Naive B cell (primary cell): ENCODE measurements around the gene BRME1. TPM values are rescaled to one million over a fixed set of nuclear protein-coding genes. Genes with fewer than 3 reads are reported as not detected.

Source experiments
- ATAC-seq, 2 donors: fragments of 150-1000 bp; cut with Tn5 transposase; 2 replicates each; pipeline ENCODE4 v1.10.0; 2021; ENCODE audit warnings: low read depth in 2 of 2, mild to moderate bottlenecking in 2 of 2, moderate library complexity in 2 of 2
- DNase-seq: peaks from one replicate; pipeline ENCODE4 v3.0.0; 2022
- H3K27ac Mint-ChIP-seq, 6 donors: one replicate each; pipeline ENCODE4 v1.8.0; 2020 to 2022; ENCODE audit warnings: mild to moderate bottlenecking in 6 of 6, mixed read lengths in 6 of 6, moderate library complexity in 5 of 6, inconsistent platforms in 2 of 6
- H3K27me3 Mint-ChIP-seq, 3 donors: one replicate each; pipeline ENCODE4 v1.8.0; 2021 to 2022; ENCODE audit warnings: mixed read lengths in 3 of 3, mild to moderate bottlenecking in 1 of 3
- H3K36me3 Mint-ChIP-seq, 2 donors: one replicate each; pipeline ENCODE4 v1.8.0; 2020 to 2022; ENCODE audit warnings: mixed read lengths in 2 of 2, inconsistent platforms in 1 of 2, mild to moderate bottlenecking in 1 of 2
- H3K4me1 Mint-ChIP-seq, 3 donors: one replicate each; pipeline ENCODE4 v1.8.0; 2020 to 2022; ENCODE audit warnings: mixed read lengths in 3 of 3, inconsistent platforms in 1 of 3, mild to moderate bottlenecking in 1 of 3, moderate library complexity in 1 of 3
- H3K4me3 Mint-ChIP-seq, 8 donors: one replicate each; pipeline ENCODE4 v1.8.0; 2020 to 2022; ENCODE audit warnings: mild to moderate bottlenecking in 8 of 8, mixed read lengths in 8 of 8, moderate library complexity in 8 of 8, inconsistent platforms in 2 of 8
- H3K9me3 Mint-ChIP-seq, 7 donors: one replicate each; pipeline ENCODE4 v1.8.0; 2020 to 2022; ENCODE audit warnings: mixed read lengths in 7 of 7, mild to moderate bottlenecking in 5 of 7, inconsistent platforms in 2 of 7, moderate library complexity in 1 of 7
- polyA plus RNA-seq, 6 donors: library from polyadenylated mRNA; unstranded; fragments of 300-500 nt; fragmentation: Illumina TruSeq; gene quantifications; one replicate each; pipeline ENCODE4 v1.2.3, GENCODE V29; 2021; ENCODE audit warnings: low read depth in 6 of 6

BRME1 gene
- polyA plus RNA-seq: under 1 TPM in 2 of 6 donors, not detected in 4; 0.47 to 0.51 TPM

DNA sequence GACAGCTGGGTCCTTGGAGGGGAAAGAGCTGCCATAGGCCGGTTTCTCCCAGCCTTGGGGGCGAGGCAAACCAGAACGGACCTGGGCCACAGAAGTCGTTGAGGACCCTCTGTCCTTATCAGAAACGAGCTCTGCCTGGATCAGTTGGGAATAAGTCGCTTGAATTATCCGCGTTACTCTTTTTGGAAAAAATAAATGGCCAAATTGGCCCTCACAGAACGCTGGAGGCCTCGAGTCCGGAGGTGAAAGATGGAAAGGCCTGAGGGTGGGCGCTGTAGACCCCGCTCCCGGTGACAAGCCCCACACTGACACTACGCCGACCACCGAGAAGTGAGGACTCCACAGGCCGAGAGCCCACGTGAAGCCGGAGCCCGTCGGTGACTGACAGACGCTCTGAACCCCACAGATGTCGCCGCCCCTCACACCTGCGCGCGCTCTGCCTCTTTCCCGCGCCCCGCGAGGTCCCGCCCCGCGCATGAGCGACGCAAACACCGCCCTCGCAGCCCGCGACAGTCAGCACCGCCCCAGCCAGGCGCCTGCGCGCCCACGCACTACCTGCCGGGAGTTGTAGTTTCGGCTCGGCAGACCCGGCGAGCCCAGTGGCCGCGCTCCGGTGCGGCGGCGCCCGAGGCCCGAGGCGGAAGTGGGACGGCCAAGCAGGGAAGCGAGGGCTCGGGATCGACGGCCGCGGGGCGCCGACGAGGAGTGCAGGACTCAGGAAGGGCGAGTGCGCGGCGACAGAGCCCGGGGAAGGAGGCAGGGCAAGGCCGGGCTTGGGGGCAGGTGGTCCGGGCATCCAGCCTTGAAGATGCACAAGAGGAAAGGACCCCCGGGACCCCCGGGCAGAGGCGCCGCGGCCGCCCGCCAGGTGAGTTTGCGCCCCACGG, at the start of gene BRME1, which contains the start of gene CC2D1A:
BRME1 (minus strand) TSS at position 484 of the 887 bp plus-strand sequence. CDS start 1,225 bp downstream, outside the sequence.
CC2D1A (plus strand) TSS at position 568 of the 887 bp plus-strand sequence; CDS start at position 809, 241 bp downstream.
- ATAC-seq: peak; percentile 99
- no peaks in the 10 kb centered on the region for H3K36me3 Mint-ChIP-seq
- H3K4me1 Mint-ChIP-seq: peaks cover 10 to 13% (median 12%) of the 10 kb centered on the region in 3 donors

DNA sequence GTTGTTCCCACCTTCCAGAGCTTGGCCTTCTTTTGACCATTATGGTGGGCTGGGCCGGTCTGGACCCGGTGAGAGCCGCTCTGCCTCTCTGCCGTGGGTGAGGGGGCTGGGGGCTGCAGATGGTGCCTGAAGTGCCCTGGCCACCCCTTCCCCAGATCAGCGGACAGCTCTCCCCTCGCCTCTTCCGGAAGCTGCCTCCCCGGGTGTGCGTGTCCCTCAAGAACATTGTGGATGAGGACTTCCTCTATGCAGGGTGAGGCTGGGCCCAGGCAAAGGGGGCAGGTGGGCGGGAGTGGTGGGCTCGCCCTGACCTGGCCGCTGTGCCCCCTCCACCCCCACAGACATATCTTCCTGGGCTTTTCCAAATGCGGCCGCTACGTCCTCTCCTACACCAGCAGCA, 48.3 kb upstream of the BRME1 start:
- H3K27ac Mint-ChIP-seq: peak overlapping the region in 2 of 6 donors; percentile 47 to 95
- H3K9me3 Mint-ChIP-seq: no peaks in the 10 kb centered on the region
- DNase-seq (no peak), ATAC-seq (no peak)
- H3K4me1 Mint-ChIP-seq: peaks cover 12 to 23% (median 21%) of the 10 kb centered on the region in 3 donors
- H3K27me3 Mint-ChIP-seq: no peaks in the 10 kb centered on the region
- H3K4me3 Mint-ChIP-seq: peak overlapping the region; percentile 58 to 98 (median 92)
- H3K36me3 Mint-ChIP-seq: no peaks in the 10 kb centered on the region

More for the DNA sequence above, at the start of gene BRME1, which contains the start of gene CC2D1A:
- Mint-ChIP-seq H3K9me3 (no peaks in the 10 kb centered on the region), H3K27me3 (no peaks in the 10 kb centered on the region), H3K4me3 (peak within 1 kb of the TSS; percentile 84 to 94 (median 90)), H3K27ac (peak within 1 kb of the TSS; percentile 90 to 97 (median 96))
- DNase-seq: peak; percentile 93

DNA sequence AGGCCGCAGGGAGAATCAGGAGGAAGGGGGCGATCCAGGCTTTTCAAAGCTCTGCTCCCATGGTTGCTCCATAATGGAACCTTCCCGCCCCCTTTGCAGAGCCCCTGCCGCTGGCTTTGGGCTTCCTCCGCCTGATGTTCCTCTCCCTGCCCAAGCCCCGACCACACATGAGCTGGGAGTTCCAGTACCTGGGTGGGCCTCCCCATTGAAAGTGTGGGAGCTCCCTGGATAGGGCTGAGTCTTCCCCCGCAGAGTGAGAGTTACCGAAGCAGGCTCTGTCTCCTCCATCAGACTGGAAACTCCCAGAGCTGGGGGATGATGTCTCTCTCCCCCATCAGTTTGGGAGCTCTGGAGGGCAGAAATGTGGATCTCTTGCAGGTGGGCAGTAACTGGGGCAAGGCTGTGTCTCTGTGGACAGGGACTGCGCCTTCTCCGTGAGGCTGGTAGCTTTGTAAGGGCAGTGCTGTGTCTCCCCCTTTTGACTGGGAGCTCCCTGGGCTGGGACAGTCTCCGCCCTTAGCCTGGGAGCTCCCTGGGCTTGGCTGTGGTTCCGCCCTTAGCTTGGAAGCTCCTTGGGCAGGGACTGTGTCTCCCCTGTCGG, 47.1 kb upstream of the BRME1 start:
- ATAC-seq (no peak), DNase-seq (no peak)
- Mint-ChIP-seq H3K27me3 (no peaks in the 10 kb centered on the region), H3K36me3 (no peaks in the 10 kb centered on the region), H3K27ac (peak overlapping the region in 5 of 6 donors; percentile 28 to 95 (median 78)), H3K9me3 (no peaks in the 10 kb centered on the region), H3K4me3 (peak overlapping the region; percentile 84 to 98 (median 92)), H3K4me1 (peaks cover 12 to 23% (median 21%) of the 10 kb centered on the region in 3 donors)

DNA sequence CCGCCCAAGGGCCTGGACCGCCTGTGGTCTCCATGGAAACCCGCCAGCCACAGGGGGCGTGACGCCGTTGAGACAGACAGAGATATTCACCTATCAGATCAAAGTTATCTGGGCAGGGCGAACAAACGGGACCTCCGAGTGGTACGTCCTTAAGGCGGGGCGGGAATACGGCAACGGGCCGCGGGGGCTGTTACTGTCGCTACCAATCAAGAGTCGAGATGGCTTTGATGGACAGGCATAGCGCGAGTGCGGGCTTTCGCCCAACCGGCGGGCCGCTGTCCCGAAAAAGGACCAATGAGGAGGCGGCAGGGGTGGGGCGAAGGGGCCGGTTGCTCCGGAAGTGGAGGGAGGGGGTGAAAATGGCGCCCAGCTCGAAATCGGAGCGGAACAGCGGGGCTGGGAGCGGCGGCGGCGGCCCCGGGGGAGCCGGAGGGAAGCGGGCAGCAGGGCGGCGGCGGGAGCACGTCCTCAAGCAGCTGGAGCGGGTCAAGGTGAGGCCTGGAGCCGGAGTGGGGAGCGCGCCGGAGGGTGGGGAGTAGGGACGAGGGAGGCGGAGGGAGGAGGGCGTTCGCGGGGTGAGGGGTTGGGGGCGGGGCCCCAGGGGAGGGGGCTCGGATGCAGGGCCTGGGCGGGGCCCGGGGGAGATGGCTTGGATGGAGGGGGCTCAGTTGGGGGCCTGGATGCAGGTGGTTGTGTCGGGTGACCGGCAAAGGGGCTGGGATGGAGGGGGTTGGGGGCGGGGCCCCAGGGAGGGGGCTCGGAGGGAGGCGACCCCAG, 46.4 kb upstream of the BRME1 start, which contains the start of gene DCAF15:
DCAF15 (plus strand) TSS at position 356 of the 777 bp plus-strand sequence; CDS start at position 360, 4 bp downstream.
- H3K36me3 Mint-ChIP-seq: no peaks in the 10 kb centered on the region
- H3K27ac Mint-ChIP-seq: peak within 1 kb of the TSS; percentile 88 to 98 (median 95)
- H3K27me3 Mint-ChIP-seq: no peaks in the 10 kb centered on the region
- H3K4me3 Mint-ChIP-seq: peak within 1 kb of the TSS; percentile 89 to 98 (median 96)
- H3K9me3 Mint-ChIP-seq: no peaks in the 10 kb centered on the region
- peak; percentile 95 to 96 for ATAC-seq
- DNase-seq: peak; percentile 99
- H3K4me1 Mint-ChIP-seq: peaks cover 12 to 23% (median 21%) of the 10 kb centered on the region in 3 donors

DNA sequence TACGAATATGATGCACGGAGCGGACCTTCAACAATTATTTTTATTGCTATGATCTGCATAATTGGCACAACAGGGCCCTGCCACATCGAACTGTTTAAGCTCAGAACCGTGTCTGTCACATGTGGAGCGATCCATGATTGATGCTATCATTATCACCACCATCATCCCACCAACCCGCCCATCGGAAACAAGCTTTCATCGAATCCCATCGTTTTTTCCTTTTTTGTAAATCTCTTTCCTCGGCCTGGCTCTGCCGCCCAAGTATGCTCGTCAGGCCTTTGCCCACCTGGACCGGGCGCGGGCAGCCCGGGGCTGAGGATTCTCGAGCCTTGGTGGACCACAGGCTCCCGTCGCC, 45.9 kb upstream of the BRME1 start:
- Mint-ChIP-seq H3K36me3 (no peaks in the 10 kb centered on the region), H3K4me1 (peaks cover 12 to 21% (median 19%) of the 10 kb centered on the region in 3 donors), H3K27me3 (no peaks in the 10 kb centered on the region), H3K27ac (peak overlapping the region; percentile 88 to 98 (median 95)), H3K9me3 (no peaks in the 10 kb centered on the region), H3K4me3 (peak overlapping the region; percentile 89 to 98 (median 96))
- DNase-seq (no peak), ATAC-seq (no peak)

DNA sequence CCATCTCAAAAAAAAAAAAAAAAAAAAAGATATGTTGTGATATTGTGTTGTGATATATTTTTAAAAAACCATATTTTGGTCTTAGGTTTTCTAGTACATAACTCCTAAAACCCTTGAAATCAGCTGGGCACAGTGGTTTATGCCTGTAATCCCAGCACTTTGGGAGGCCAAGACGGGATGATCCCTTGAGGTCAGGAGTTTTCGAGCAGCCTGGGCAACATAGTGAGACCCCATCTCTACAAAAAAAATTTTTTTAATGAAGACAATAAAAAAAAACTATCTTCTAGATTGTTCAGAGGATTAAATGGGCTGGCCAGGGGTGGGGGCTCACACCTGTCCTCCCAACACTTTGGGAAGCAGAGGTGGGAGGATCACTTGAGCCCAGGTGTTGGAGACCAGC, 45.1 kb upstream of the BRME1 start:
- no peaks in the 10 kb centered on the region for H3K9me3 Mint-ChIP-seq
- peaks cover 12 to 21% (median 14%) of the 10 kb centered on the region in 3 donors for H3K4me1 Mint-ChIP-seq
- peak overlapping the region in 1 of 6 donors; percentile 41 for H3K27ac Mint-ChIP-seq
- no peak for DNase-seq
- no peak overlapping the region for H3K4me3 Mint-ChIP-seq
- ATAC-seq: no peak
- H3K27me3 Mint-ChIP-seq: no peaks in the 10 kb centered on the region
- H3K36me3 Mint-ChIP-seq: no peaks in the 10 kb centered on the region

DNA sequence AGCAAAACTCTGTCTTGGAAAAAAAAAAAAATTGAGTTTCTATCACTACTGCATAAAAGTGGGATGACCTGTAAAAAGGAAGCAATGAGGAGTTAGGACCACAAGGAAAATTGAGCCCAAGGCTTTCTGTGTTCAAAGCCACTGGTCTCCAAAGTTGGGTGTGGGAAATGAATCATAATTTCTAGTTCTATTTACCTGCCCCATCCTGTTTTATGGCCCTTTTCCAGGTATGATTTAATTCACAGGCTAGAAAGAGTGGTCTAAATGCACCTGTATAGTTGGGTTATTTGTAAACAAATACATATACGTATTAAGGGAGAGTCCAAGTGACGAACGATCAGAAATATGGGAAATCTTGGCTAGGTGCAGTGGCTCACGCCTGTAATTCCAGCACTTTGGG, 40.5 kb upstream of the BRME1 start:
- no peak overlapping the region for H3K27ac Mint-ChIP-seq
- peaks cover 0 to under 1% (median 0%) of the 10 kb centered on the region in 3 donors for H3K4me1 Mint-ChIP-seq
- H3K4me3 Mint-ChIP-seq: no peak overlapping the region
- ATAC-seq (no peak), DNase-seq (no peak)
- no peaks in the 10 kb centered on the region for H3K27me3 Mint-ChIP-seq
- no peaks in the 10 kb centered on the region for H3K9me3 Mint-ChIP-seq
- H3K36me3 Mint-ChIP-seq: no peaks in the 10 kb centered on the region

DNA sequence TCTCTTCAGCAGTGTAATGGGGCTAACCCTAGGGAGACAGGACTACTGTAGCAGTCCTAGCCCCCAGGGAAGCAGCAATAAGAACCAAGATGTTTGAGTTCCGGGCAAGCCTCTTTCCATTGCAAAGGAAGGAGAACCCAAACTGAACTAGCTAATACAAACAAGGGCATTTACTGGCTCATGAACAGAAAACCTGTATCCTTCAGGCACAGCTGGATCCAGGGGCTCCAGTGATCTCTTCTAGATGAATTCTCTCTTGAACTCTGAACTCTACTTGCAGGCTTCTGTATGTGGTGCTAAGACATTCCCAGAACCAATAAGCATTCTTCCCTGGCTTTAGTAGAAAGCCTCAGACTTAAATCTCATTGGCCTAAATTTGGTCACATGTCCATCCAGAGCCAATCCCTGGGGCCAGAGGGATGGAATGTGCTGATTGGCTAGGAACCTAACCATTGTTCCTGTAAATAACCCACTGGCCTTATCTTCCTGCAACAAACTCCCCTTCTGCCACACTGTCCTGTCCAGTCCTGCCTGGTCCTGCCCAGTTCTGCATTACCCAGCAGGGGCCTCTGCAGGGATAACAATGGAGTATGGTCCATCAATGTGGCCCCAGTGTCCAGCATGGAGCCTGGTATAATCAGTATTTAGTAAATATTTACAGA, 36.2 kb upstream of the BRME1 start:
- Mint-ChIP-seq H3K9me3 (no peaks in the 10 kb centered on the region), H3K27ac (no peak overlapping the region), H3K4me3 (no peak overlapping the region), H3K36me3 (no peaks in the 10 kb centered on the region), H3K27me3 (peaks cover 0 to 13% (median 7%) of the 10 kb centered on the region in 3 donors), H3K4me1 (peaks cover 0 to 4% (median 2%) of the 10 kb centered on the region in 3 donors)
- DNase-seq (no peak), ATAC-seq (no peak)

DNA sequence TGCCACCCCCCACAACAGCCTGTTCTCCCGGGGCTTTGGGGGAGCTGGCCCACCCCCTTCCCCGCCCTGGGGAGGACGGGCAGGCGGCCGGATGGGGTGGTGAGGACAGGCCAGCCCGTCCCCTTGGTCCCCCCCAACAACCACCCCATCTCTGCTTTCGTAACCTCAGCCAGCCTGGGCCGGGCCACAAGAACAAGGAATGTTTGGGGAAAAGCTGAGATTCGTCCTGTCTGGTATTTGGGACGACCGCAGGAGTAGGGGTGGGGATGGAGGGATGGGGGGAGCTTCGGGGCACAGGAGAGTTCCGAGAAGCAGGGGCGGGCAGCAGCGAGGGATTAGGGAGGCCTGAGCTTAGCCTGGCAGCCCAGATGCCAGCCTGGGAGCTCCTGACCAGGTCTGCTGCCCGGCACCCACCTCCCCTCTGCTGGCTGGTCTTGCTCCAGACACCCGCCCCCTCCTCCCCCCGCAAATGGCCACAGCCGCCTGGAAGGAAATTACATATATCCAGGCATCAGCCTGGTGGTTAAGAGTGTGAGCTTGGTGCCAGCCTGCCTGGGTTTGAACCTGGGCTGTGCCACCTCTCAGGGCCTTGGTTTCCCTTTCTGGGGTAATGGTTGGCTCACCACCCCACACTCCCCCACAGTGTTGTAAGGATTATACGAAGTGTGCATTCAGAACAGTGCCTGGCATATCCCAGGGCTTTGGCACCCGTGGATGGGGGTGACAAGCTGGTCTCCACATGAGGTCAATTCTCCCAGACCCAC, 32.6 kb upstream of the BRME1 start, which contains the start of gene PODNL1:
PODNL1 (minus strand) TSS at position 117 of the 764 bp plus-strand sequence. CDS start 236 bp downstream, outside the sequence.
- no peak within 1 kb of the TSS for H3K27ac Mint-ChIP-seq
- no peak for DNase-seq
- no peak within 1 kb of the TSS for H3K4me3 Mint-ChIP-seq

DNA sequence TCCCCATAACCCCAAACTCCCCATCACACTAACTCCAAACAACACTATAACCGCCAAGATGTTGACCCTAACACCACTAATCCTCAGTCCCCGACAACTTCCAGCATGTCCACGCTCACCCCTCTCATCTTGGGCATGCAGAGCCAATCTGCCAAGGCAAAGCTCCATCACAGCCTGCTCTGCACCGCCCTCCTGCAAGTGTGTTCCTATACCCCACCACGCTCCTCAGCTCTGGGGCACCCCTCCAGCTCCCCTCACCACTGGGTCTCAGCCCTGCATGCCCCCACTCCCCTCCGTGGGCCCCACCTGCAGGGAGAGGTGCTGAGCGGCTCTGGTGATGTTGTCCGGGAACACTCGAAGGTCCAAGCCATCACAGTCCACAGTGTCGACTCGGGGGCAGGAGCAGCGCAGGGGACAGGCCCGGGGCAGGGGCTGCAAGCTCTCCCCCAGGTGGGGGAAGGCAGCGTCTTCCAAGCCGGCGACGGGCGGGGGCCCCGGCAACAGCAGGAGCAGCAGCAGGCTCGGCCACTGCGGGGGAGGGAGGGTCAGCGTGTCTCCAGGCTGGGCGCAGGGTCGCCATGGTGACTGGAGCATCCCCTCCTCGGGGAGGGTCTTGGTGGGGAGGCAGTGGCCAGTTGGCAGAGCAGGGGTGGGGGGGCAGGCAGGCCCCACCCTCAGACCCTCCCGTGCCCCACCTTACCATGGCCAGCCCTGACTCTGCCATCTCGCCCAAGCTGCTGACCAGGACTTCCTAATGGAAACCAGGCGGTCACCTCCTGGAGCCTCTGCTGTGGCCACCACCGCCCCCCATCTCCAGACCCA, 31.8 kb upstream of the BRME1 start:
- no peak overlapping the region for H3K4me3 Mint-ChIP-seq
- H3K9me3 Mint-ChIP-seq: no peaks in the 10 kb centered on the region
- no peak for ATAC-seq
- H3K27ac Mint-ChIP-seq: no peak overlapping the region
- H3K27me3 Mint-ChIP-seq: peaks cover 12 to 33% (median 16%) of the 10 kb centered on the region in 3 donors
- DNase-seq: no peak
- no peaks in the 10 kb centered on the region for H3K36me3 Mint-ChIP-seq
- H3K4me1 Mint-ChIP-seq: peaks cover 2 to 17% (median 16%) of the 10 kb centered on the region in 3 donors

More for the DNA sequence above, 32.6 kb upstream of the BRME1 start, which contains the start of gene PODNL1:
- Mint-ChIP-seq H3K36me3 (no peaks in the 10 kb centered on the region), H3K27me3 (peaks cover 10 to 30% (median 12%) of the 10 kb centered on the region in 3 donors), H3K9me3 (no peaks in the 10 kb centered on the region), H3K4me1 (peaks cover 2 to 17% (median 12%) of the 10 kb centered on the region in 3 donors)
- no peak for ATAC-seq

DNA sequence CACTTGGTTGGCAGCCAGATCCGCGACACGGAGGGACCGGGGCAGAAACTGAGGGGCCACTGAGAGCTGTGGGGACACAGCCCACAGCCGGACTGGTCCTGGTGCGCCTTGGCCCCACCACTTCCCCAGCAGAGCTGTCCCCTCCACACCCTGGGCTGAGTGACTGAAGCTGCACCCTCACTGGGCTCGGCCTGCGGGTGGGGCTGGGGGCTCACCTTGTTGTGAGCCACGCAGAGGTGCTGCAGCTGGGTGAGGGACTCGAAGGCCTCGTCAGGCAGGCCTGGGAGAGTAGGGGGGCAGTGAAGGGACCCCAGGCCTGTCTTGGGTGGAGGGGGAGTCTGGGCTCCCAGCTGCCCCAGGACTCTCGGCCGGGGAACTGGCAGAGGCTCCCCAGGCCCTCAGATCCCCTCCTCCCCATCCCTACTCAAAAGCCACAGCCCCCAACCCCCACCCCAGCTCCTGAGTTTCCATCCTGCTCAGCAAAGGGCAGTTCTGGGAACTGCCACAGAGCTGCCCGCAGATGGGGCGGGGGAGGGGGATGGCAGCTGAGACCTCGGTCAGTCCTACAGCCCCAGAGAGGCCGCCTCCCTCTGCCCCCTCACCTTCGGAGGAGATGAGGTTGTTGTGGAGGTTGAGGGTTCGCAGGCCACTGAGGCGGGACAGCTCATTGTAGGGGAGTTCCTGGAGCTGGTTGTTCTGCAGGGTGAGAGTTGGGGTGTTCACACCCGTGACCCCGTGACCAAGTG, 30.0 kb upstream of the BRME1 start:
- Mint-ChIP-seq H3K9me3 (no peaks in the 10 kb centered on the region), H3K4me1 (peaks cover 2 to 17% (median 16%) of the 10 kb centered on the region in 3 donors), H3K27ac (no peak overlapping the region), H3K36me3 (no peaks in the 10 kb centered on the region), H3K27me3 (peaks cover 12 to 33% (median 16%) of the 10 kb centered on the region in 3 donors), H3K4me3 (no peak overlapping the region)
- DNase-seq: no peak
- no peak for ATAC-seq
